ENCODE data around the gene RCAN1. TPM values are rescaled to one million over a fixed set of nuclear protein-coding genes. Genes with fewer than 3 reads are reported as not detected.

Gene RCAN1
- total RNA-seq, 1 donor from 2014 or later, result 22.9 TPM

GRCh38 chr21:34526241-34526617 is 88.7 kb downstream of the RCAN1 start:
- no peaks in the 10 kb centered on the region for H3K27me3 ChIP-seq (ENCODE audit: low read depth)
- H3K27ac ChIP-seq, result peak overlapping the region; percentile 91
- TF ChIP-seq, protein P1, sequence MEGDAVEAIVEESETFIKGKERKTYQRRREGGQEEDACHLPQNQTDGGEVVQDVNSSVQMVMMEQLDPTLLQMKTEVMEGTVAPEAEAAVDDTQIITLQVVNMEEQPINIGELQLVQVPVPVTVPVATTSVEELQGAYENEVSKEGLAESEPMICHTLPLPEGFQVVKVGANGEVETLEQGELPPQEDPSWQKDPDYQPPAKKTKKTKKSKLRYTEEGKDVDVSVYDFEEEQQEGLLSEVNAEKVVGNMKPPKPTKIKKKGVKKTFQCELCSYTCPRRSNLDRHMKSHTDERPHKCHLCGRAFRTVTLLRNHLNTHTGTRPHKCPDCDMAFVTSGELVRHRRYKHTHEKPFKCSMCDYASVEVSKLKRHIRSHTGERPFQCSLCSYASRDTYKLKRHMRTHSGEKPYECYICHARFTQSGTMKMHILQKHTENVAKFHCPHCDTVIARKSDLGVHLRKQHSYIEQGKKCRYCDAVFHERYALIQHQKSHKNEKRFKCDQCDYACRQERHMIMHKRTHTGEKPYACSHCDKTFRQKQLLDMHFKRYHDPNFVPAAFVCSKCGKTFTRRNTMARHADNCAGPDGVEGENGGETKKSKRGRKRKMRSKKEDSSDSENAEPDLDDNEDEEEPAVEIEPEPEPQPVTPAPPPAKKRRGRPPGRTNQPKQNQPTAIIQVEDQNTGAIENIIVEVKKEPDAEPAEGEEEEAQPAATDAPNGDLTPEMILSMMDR (IDR thresholded peaks at IDR 0.05), result no peak
- H3K4me3 ChIP-seq, result peak overlapping the region; percentile 48
- peaks cover 9% of the 10 kb centered on the region for H3K36me3 ChIP-seq
- no peaks in the 10 kb centered on the region for H3K9me3 ChIP-seq
- H3K4me1 ChIP-seq, result peaks cover 56% of the 10 kb centered on the region
- intact Hi-C loops (cut with DNase I), result no loop called here
- ATAC-seq, result no peak
- no peak for DNase-seq

DNA sequence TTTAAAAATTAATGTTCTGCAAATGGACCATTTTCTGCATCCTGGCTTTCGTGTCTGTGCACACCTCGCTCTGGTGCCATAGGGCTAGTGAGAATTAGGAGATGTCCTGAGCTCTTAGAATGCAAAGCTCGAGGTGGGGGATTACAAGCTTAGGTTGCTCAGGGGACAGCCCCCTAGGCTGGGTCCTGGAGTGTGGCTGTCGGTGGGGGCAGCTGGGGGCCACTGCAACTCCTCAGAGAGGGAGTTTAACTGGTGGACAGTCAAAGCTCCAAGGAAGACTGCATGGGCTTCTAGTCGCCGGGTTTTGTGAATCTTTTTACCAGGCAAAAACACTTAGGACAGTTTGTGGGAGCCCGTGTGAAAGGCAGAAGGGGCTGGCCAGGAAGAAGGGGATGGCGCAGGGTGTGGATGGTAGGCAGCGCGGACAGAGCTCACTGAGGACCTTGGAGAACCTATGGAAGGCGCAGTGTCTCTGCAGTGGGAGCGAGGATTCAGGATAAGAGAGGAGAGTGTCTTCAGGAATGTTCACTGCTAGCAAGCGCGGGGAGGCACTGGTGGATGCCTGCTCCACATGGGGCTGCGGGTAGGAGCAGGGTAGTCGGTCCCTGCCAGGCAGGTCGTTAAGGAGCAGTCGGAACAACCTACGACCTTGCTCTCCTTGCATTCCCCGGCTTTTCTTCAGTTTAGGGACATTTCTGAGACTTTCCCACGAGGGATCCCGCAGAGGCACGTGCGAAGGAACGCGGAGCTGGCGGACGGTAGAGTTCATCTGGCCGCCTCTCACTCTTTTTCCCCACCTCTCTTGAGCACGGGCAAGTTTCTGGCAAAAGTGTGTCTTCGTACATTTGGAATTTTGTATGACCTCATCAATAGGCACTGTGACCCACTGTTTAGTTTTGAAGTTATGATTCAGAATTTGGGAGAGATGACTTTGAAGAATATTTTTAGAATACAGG is 90.0 kb downstream of the RCAN1 start:
- Histone ChIP-seq H3K4me1 (peaks cover 62% of the 10 kb centered on the region), H3K9me3 (no peaks in the 10 kb centered on the region), H3K36me3 (peaks cover 22% of the 10 kb centered on the region), H3K27ac (peak overlapping the region; percentile 91), H3K27me3 (ENCODE audit: low read depth) (no peaks in the 10 kb centered on the region), H3K4me3 (peak overlapping the region; percentile 48)
- TF ChIP-seq, protein P1 (IDR thresholded peaks at IDR 0.05), result no peak
- DNase-seq, result no peak
- intact Hi-C loops (cut with DNase I), result no loop called here
- ATAC-seq, result peak in 1 of 2 donors; percentile 15

DNA sequence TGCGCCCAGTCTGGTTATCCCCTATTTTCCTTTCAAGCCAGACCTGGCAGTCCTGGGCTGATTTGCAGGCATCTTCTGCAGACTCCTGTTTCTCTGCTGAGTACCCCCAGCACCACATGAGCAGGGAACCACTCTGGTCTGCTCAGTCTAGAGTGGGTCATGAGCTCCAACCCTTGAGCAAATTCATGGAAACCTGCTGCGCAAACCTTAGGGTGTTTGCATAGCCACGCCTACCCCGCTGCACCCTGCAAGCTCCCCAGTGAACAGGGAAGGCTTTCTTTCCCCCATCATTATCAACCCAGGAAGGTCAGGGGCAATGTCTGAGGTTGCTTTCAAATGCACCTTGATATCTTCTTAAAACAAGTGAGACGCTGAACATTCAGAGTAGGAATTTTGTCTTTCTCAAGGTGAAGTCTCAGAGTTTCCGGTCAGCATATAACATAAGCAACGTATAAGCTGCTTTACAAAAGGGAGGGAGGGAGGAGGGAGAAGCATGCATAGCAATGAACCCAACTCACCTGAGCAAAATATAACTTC is 91.8 kb downstream of the RCAN1 start:
- TF ChIP-seq, protein P1 (IDR thresholded peaks at IDR 0.05), result no peak
- ATAC-seq (no peak), DNase-seq (no peak)
- Histone ChIP-seq H3K27me3 (ENCODE audit: low read depth) (no peaks in the 10 kb centered on the region), H3K9me3 (no peaks in the 10 kb centered on the region), H3K4me3 (no peak overlapping the region), H3K27ac (peak overlapping the region; percentile 38), H3K36me3 (peaks cover 39% of the 10 kb centered on the region), H3K4me1 (peaks cover 62% of the 10 kb centered on the region)
- intact Hi-C loops (cut with DNase I), result no loop called here

DNA sequence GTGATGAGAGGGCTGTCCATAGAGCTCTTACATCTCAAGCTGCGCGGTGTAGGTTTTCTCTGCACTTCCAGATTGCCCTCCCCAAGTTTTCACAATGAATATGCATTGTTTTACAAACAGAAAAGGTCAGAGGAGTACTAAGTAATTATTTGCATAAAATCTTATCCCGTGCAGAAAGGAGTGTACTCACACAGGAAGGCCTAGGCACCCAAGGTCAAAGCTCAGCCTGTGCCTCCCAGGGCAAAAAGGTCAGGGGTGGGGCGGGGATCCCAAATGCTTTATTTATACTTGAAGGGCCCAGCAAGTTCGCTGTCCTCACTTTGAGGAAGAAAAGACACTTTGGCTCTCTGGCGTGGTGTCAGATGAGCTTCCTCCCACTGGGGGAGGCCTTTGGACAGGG is 92.6 kb downstream of the RCAN1 start:
- Histone ChIP-seq H3K27me3 (ENCODE audit: low read depth) (no peaks in the 10 kb centered on the region), H3K4me3 (no peak overlapping the region), H3K36me3 (peaks cover 47% of the 10 kb centered on the region), H3K9me3 (no peaks in the 10 kb centered on the region), H3K27ac (no peak overlapping the region), H3K4me1 (peaks cover 57% of the 10 kb centered on the region)
- intact Hi-C loops (cut with DNase I), result no loop called here
- TF ChIP-seq, protein P1 (IDR thresholded peaks at IDR 0.05), result no peak
- DNase-seq (no peak), ATAC-seq (no peak)

DNA sequence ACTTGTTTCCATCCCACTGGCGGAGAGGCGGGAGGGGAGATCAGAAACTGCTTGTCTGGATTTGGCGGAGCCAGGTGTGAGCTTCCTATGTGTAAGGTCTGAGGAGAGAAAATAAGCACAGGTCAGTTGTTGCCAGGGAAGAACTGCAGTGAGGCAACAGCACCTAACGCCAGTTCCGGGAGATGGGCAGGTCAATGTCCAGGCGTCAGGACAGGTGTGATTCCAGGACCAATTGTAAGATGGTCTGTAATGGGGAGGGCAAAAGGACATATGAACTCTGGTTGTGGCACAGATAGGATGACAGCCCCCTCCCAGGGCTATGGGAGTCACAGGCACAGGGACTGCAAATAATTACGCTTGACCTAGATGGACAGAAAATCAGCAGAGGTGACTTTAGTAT is 93.4 kb downstream of the RCAN1 start:
- Histone ChIP-seq H3K4me1 (peaks cover 53% of the 10 kb centered on the region), H3K27ac (no peak overlapping the region), H3K9me3 (no peaks in the 10 kb centered on the region), H3K4me3 (no peak overlapping the region), H3K27me3 (ENCODE audit: low read depth) (no peaks in the 10 kb centered on the region), H3K36me3 (peaks cover 51% of the 10 kb centered on the region)
- TF ChIP-seq, protein P1 (IDR thresholded peaks at IDR 0.05), result no peak
- DNase-seq (no peak), ATAC-seq (no peak)
- intact Hi-C loops (cut with DNase I), result no loop called here
